NCI-H524 treated with DMSO at 0.1 percent for 48 hours (cell line): Measurements from ENCODE around the gene GART.
"Not testable (repeated sequence)": the region's sequence is repeated elsewhere in the genome, so short reads cannot be mapped to it uniquely, and the experiment has no call there.

Source experiments
- DNase-seq: peaks from one replicate; lab custom pipeline; 2025; lab: John Stamatoyannopoulos, UW

GART gene

GRCh38 chr21:33541756-33542639, at the start of gene GART:
GART (minus strand) TSS chr21:33542117; CDS start chr21:33539315, 2,802 bp downstream.
- no peak for DNase-seq

GRCh38 chr21:33588485-33589335, 46.8 kb upstream of the GART start, which contains the start of gene DONSON:
DONSON (minus strand) TSS chr21:33588684; CDS start chr21:33588641, 43 bp downstream.
- DNase-seq: peak; percentile 6

GRCh38 chr21:33587792-33588484, 46.0 kb upstream of the GART start:
- DNase-seq: no peak

- DNase-seq: no peak
These were observed 45.0 kb upstream of the GART start for GRCh38 chr21:33586927-33587326.

- DNase-seq: no peak
These were observed 42.5 kb upstream of the GART start for GRCh38 chr21:33584455-33584854.

- no peak for DNase-seq
These were observed 37.1 kb upstream of the GART start for GRCh38 chr21:33578959-33579542.

- DNase-seq: no peak
These were observed 36.3 kb upstream of the GART start for GRCh38 chr21:33578214-33578613.

GRCh38 chr21:33576741-33577141, 34.8 kb upstream of the GART start:
- not testable (repeated sequence) for DNase-seq

- no peak for DNase-seq
These were observed 30.4 kb upstream of the GART start for GRCh38 chr21:33572350-33572749.

GRCh38 chr21:33569991-33570390, 28.1 kb upstream of the GART start:
- DNase-seq: no peak

- DNase-seq: no peak
These were observed 26.5 kb upstream of the GART start for GRCh38 chr21:33568448-33568847.

GRCh38 chr21:33567914-33568313, 26.0 kb upstream of the GART start:
- DNase-seq: no peak

- no peak for DNase-seq
These were observed 24.6 kb upstream of the GART start for GRCh38 chr21:33566514-33566913.

GRCh38 chr21:33562389-33562788, 20.5 kb upstream of the GART start:
- DNase-seq: no peak

GRCh38 chr21:33561373-33561772, 19.5 kb upstream of the GART start:
- no peak for DNase-seq

GRCh38 chr21:33560965-33561364, 19.0 kb upstream of the GART start:
- DNase-seq: no peak

GRCh38 chr21:33559813-33560212, 17.9 kb upstream of the GART start:
- DNase-seq: no peak

- DNase-seq: no peak
These were observed 17.0 kb upstream of the GART start for GRCh38 chr21:33558777-33559421.

- no peak for DNase-seq
These were observed 15.5 kb upstream of the GART start for GRCh38 chr21:33557447-33557846.

GRCh38 chr21:33554982-33555344, 13.0 kb upstream of the GART start:
- DNase-seq: no peak

- DNase-seq: no peak
These were observed 12.5 kb upstream of the GART start for GRCh38 chr21:33554236-33554981.
